Stimulated activated naive CD8-positive, alpha-beta T cell treated with anti-CD3 and anti-CD28 coated beads, Interleukin-15, Interleukin-2, amounts not matched to agents 100 U/mL and 50 U/mL, for 24 hours (primary cell): ENCODE results near the gene SOHLH2.

ENCODE experiments used
- ATAC-seq: fragments of 150-1000 bp; cut with Tn5 transposase; one replicate; pipeline ENCODE4 v1.10.0; 2021
- DNase-seq: peaks from one replicate; pipeline ENCODE4 v3.0.0; 2021

Gene SOHLH2

DNA sequence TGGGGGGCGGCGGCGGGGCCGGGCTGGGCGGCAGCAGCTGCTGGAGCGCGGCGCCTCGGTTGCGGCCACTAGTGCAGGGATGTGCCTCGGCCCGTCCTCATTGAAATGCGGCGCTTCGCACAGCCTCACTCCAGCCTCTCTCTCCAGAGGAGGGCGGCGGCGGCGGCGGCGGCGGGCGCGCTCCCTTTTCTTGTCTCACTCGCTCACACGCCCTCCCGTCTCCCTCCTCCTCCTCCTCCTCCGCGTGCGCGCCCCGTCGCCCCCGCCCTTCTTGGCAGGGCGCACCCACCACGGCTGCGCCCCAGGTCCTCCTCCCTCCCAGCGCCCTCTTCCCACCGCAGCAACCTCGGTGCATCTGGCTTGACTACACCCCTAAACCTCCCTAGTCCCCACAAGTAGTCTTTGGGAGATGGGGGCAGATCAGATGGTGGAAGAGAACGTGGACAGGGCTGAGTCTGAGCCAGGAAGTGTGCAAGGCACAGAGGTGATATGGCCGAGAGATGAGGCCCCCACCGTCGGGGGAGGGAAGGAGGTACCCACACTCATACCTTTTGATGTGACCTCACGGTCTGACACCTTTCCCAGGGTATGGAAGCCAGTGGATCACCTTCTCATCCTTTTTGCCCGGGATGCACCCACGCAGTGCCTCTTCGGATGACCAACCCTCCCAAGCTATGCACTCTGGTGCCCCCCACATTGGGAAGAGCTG, 83.0 kb downstream of the SOHLH2 start, which contains the start of gene DCLK1:
Gene DCLK1, minus strand, starts transcription at position 161 of the 709 bp plus-strand sequence.
- no peak for ATAC-seq
- no peak for DNase-seq

- ATAC-seq (no peak), DNase-seq (no peak)
These were observed 83.7 kb downstream of the SOHLH2 start for GRCh38 chr13:36130552-36131221.

GRCh38 chr13:36130193-36130551, 84.2 kb downstream of the SOHLH2 start:
- no peak for ATAC-seq

DNA sequence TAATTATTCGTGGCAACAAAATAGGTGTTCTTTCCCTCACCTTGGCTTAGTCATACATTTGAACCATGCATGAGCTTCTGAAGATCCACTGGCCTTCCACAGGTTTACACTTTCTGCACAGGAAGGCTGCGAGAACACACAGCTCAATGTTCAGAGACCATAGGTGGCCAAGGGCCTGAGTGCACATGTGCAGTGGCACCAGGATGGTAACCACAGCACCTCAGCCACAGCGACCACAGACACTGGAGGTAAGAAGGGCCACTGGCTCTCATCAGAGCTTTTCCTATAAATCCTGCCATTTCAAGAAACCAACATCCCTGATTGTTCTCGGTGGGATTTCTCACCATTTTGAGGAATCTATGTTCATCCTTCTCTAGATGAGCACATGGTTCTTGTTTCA, 84.8 kb downstream of the SOHLH2 start:
- no peak for DNase-seq
- ATAC-seq, result no peak

More at GRCh38 chr13:36130193-36130551, 84.2 kb downstream of the SOHLH2 start:
- no peak for DNase-seq

DNA sequence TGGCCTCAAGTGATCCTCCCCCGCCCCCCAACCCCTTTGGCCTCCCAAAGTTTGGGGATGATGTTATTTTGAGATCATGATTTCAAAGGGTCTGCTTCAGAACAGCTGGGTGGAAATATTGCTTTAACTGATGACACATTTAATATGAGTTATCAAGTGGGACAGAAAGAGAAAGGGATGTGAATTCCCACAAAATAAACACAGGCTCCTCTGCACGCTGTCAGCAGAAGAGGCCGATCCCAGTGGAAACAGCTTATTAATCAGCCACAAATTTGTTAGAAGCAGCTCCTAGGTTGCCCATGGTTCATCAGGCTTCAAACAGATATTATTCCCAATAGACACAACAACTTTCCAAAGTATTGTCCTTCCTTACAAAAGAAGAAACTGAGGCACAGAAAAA, 87.9 kb downstream of the SOHLH2 start:
- ATAC-seq (no peak), DNase-seq (no peak)

DNA sequence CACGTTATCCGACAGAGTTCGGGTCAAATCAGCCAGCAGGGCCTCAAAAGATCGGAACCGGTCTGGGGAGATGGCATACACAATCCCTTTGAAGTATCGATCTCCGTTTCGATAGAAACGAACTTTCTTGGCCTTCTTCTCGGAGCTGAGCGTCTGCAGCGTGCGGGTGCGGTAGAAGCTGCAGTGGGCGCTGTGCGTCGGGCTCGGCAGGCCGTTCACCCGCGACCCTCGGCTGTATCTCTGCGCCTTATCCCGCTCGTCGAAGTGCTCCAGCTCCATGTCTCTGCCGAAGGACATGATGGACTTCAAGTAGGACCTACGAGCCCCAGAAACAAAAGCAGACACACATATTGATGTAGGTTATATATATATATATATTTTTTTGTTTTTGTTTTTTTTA, 88.5 kb downstream of the SOHLH2 start:
- no peak for ATAC-seq
- no peak for DNase-seq

DNA sequence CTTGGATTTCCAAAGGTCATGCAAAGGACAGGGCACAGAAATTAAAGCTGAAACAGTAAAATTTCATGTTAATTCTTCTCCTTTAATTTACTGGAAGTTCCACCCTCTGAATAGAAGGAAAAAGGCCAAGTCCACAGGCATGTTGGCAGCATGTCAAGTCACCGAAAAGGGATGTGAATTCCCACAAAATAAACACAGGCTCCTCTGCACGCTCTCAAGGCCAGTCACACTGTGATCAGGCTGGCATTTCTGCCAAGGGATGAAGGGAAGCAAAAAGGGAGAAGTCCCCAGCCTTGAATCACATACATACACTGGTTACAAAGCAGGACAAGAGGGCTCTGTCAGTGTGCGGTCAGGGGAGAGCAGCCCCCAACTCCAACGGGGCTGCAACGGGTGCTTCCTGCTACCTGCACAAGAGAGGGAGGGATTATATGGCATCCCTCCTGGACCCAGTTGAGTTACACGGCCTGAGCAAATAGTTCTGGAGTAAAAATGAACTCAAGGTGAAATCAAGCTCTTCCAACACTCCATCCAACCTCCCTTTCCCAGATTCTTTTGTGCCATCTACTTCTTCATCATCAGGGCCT, 90.0 kb downstream of the SOHLH2 start:
- ATAC-seq (no peak), DNase-seq (no peak)
